ENCODE measurements around the gene LETM1. TPM values are rescaled to one million over a fixed set of nuclear protein-coding genes. Genes with fewer than 3 reads are reported as not detected.

Gene LETM1
- polyA plus RNA-seq, 1 donor (not counting 4 experiments of a cell fraction or from before 2014, with no cell fraction given): 25.6 TPM

- Histone ChIP-seq H3K36me3 (ENCODE audit: control insufficient read depth in 2 of 2, extremely low read depth in 1 of 2, insufficient read depth in 2 of 2, low read length in 2 of 2) (peaks cover 46 to 51% of the 10 kb centered on the region in 2 experiments), H3K9me3 (ENCODE audit: control insufficient read depth, low read depth, low read length) (no peaks in the 10 kb centered on the region), H3K79me2 (ENCODE audit: control insufficient read depth, insufficient read depth, low read length) (peaks cover 2% of the 10 kb centered on the region), H4K20me1 (ENCODE audit: control insufficient read depth, extremely low read depth, insufficient read depth, low read length) (no peaks in the 10 kb centered on the region), H3K9ac (ENCODE audit: control insufficient read depth, extremely low read depth, insufficient read depth, low read length) (no peak overlapping the region), H3K4me2 (ENCODE audit: control insufficient read depth, extremely low read depth, insufficient read depth, low read depth, low read length) (no peak overlapping the region), H2AFZ (ENCODE audit: control insufficient read depth, low read length) (no peak overlapping the region), H3K9me1 (ENCODE audit: control insufficient read depth, extremely low read depth, insufficient read depth, low read length) (no peaks in the 10 kb centered on the region), H3K4me1 (ENCODE audit: control insufficient read depth, extremely low read depth, insufficient read depth, low read length) (no peaks in the 10 kb centered on the region), H3K4me3 (ENCODE audit: control insufficient read depth in 2 of 3, extremely low read depth in 1 of 3, insufficient read depth in 2 of 3, low read depth in 1 of 3, low read length in 3 of 3) (no peak overlapping the region), H3K27ac (ENCODE audit: control insufficient read depth, insufficient read depth, low read length) (no peak overlapping the region), H3K27me3 (ENCODE audit: control insufficient read depth, extremely low read depth, insufficient read depth, low read length) (no peaks in the 10 kb centered on the region)
- FAIRE-seq (no peak), DNase-seq (ENCODE audit: low read depth, low spot score) (no peak)
- TF ChIP-seq, protein P1, sequence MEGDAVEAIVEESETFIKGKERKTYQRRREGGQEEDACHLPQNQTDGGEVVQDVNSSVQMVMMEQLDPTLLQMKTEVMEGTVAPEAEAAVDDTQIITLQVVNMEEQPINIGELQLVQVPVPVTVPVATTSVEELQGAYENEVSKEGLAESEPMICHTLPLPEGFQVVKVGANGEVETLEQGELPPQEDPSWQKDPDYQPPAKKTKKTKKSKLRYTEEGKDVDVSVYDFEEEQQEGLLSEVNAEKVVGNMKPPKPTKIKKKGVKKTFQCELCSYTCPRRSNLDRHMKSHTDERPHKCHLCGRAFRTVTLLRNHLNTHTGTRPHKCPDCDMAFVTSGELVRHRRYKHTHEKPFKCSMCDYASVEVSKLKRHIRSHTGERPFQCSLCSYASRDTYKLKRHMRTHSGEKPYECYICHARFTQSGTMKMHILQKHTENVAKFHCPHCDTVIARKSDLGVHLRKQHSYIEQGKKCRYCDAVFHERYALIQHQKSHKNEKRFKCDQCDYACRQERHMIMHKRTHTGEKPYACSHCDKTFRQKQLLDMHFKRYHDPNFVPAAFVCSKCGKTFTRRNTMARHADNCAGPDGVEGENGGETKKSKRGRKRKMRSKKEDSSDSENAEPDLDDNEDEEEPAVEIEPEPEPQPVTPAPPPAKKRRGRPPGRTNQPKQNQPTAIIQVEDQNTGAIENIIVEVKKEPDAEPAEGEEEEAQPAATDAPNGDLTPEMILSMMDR (optimal IDR thresholded peaks at IDR 0.05 in 1 of 3, IDR thresholded peaks at IDR 0.05 in 1 of 3, conservative IDR thresholded peaks at IDR 0.05 in 1 of 3; ENCODE audit: extremely low read depth in 1 of 3, insufficient read depth in 2 of 3, low read length in 3 of 3): no peak
- no peak for TF ChIP-seq EZH2 (IDR thresholded peaks at IDR 0.05; ENCODE audit: low read length)
- dilution Hi-C loops (cut with MboI; ENCODE audit: extremely low pct_ligation_motif_present, low sequenced_read_pairs): no loop called here
Observed at GRCh38 chr4:1822568-1823544, 33.1 kb downstream of the LETM1 start.

- Histone ChIP-seq H3K36me3 (ENCODE audit: control insufficient read depth in 2 of 2, extremely low read depth in 1 of 2, insufficient read depth in 2 of 2, low read length in 2 of 2) (peaks cover 48 to 51% of the 10 kb centered on the region in 2 experiments), H2AFZ (ENCODE audit: control insufficient read depth, low read length) (no peak overlapping the region), H3K9ac (ENCODE audit: control insufficient read depth, extremely low read depth, insufficient read depth, low read length) (no peak overlapping the region), H3K4me1 (ENCODE audit: control insufficient read depth, extremely low read depth, insufficient read depth, low read length) (no peaks in the 10 kb centered on the region), H3K4me3 (ENCODE audit: control insufficient read depth in 2 of 3, extremely low read depth in 1 of 3, insufficient read depth in 2 of 3, low read depth in 1 of 3, low read length in 3 of 3) (no peak overlapping the region), H3K27ac (ENCODE audit: control insufficient read depth, insufficient read depth, low read length) (no peak overlapping the region), H4K20me1 (ENCODE audit: control insufficient read depth, extremely low read depth, insufficient read depth, low read length) (no peaks in the 10 kb centered on the region), H3K79me2 (ENCODE audit: control insufficient read depth, insufficient read depth, low read length) (peaks cover 2% of the 10 kb centered on the region), H3K27me3 (ENCODE audit: control insufficient read depth, extremely low read depth, insufficient read depth, low read length) (no peaks in the 10 kb centered on the region), H3K9me1 (ENCODE audit: control insufficient read depth, extremely low read depth, insufficient read depth, low read length) (no peaks in the 10 kb centered on the region), H3K9me3 (ENCODE audit: control insufficient read depth, low read depth, low read length) (no peaks in the 10 kb centered on the region), H3K4me2 (ENCODE audit: control insufficient read depth, extremely low read depth, insufficient read depth, low read depth, low read length) (no peak overlapping the region)
- DNase-seq (ENCODE audit: low read depth, low spot score) (no peak), FAIRE-seq (no peak)
- TF ChIP-seq, protein P1 (optimal IDR thresholded peaks at IDR 0.05 in 1 of 3, IDR thresholded peaks at IDR 0.05 in 1 of 3, conservative IDR thresholded peaks at IDR 0.05 in 1 of 3; ENCODE audit: extremely low read depth in 1 of 3, insufficient read depth in 2 of 3, low read length in 3 of 3): no peak
- TF ChIP-seq EZH2 (IDR thresholded peaks at IDR 0.05; ENCODE audit: low read length): no peak
- dilution Hi-C loops (cut with MboI; ENCODE audit: extremely low pct_ligation_motif_present, low sequenced_read_pairs): no loop called here
Observed at GRCh38 chr4:1821679-1822567, 34.0 kb downstream of the LETM1 start.

All from keratinocyte (primary cell).